Hindlimb muscle (tissue), 1 donor: ENCODE data around the gene PDE6C. TPM values are rescaled to one million over a fixed set of nuclear protein-coding genes. Genes with fewer than 3 reads are reported as not detected.
"Not testable (repeated sequence)": the region's sequence is repeated elsewhere in the genome, so short reads cannot be mapped to it uniquely, and the experiment has no call there.

Source experiments
- DNase-seq: peaks from one replicate; pipeline ENCODE4 v3.0.0-alpha.2; 2013
- polyA plus RNA-seq: library from polyadenylated mRNA; unstranded; fragments of 120-200 nt; gene quantifications from one replicate; pipeline ENCODE4 v1.2.1, GENCODE V29; 2013; ENCODE audit not compliant: insufficient read length

Gene PDE6C
- polyA plus RNA-seq, 1 donor, result 0.75 TPM

GRCh38 chr10:93639791-93640190, 27.5 kb downstream of the PDE6C start:
- no peak for DNase-seq

GRCh38 chr10:93652857-93653256, 40.5 kb downstream of the PDE6C start:
- DNase-seq, result no peak

- DNase-seq, result no peak
These were observed 41.9 kb downstream of the PDE6C start for GRCh38 chr10:93654201-93654600.

GRCh38 chr10:93656155-93656554, 43.8 kb downstream of the PDE6C start:
- no peak for DNase-seq

- no peak for DNase-seq
These were observed 45.4 kb downstream of the PDE6C start for GRCh38 chr10:93657757-93658156.

- no peak for DNase-seq
These were observed 53.7 kb downstream of the PDE6C start for GRCh38 chr10:93666030-93666429.

- no peak for DNase-seq
These were observed 55.5 kb downstream of the PDE6C start for GRCh38 chr10:93667795-93668194.

- no peak for DNase-seq
These were observed 58.0 kb downstream of the PDE6C start for GRCh38 chr10:93670372-93670771.

- no peak for DNase-seq
These were observed 58.7 kb downstream of the PDE6C start for GRCh38 chr10:93671042-93671441.

GRCh38 chr10:93672022-93672678, 59.8 kb downstream of the PDE6C start:
- DNase-seq, result no peak

GRCh38 chr10:93672890-93673289, 60.6 kb downstream of the PDE6C start:
- no peak for DNase-seq

- no peak for DNase-seq
These were observed 61.5 kb downstream of the PDE6C start for GRCh38 chr10:93673791-93674190.

- no peak for DNase-seq
These were observed 66.0 kb downstream of the PDE6C start for GRCh38 chr10:93678386-93678785.

GRCh38 chr10:93678805-93679587, 66.7 kb downstream of the PDE6C start:
- no peak for DNase-seq

GRCh38 chr10:93680412-93681047, 68.2 kb downstream of the PDE6C start:
- DNase-seq, result peak; percentile 8

GRCh38 chr10:93687737-93688136, 75.4 kb downstream of the PDE6C start:
- DNase-seq, result no peak

- DNase-seq, result no peak
These were observed 83.4 kb downstream of the PDE6C start for GRCh38 chr10:93695740-93696139.

- DNase-seq, result not testable (repeated sequence)
These were observed 84.2 kb downstream of the PDE6C start for GRCh38 chr10:93696582-93696981.

- no peak for DNase-seq
These were observed 84.9 kb downstream of the PDE6C start for GRCh38 chr10:93697207-93697606.

GRCh38 chr10:93701866-93702209, 89.5 kb downstream of the PDE6C start:
- DNase-seq, result no peak

GRCh38 chr10:93702210-93703001, 90.1 kb downstream of the PDE6C start, which contains the start of gene FRA10AC1:
TSS of gene FRA10AC1 (minus strand) at chr10:93702592. CDS start at chr10:93700106, 2,486 bp downstream.
- peak; percentile 91 for DNase-seq

GRCh38 chr10:93703066-93703465, 90.7 kb downstream of the PDE6C start:
- peak; percentile 16 for DNase-seq

- no peak for DNase-seq
These were observed 91.5 kb downstream of the PDE6C start for GRCh38 chr10:93703841-93704240.
